ENCODE results near the gene COPB1.

GRCh38 chr11:14458377-14458776, 41.2 kb downstream of the COPB1 start:
- TF ChIP-seq CTCF (IDR thresholded peaks at IDR 0.05) (no peak), POLR2A (IDR thresholded peaks at IDR 0.05) (no peak)
